GM12878 (cell line): ENCODE data around the gene RENBP.

Source experiments
- BHLHE40 ChIP-seq, 2 experiments: fragments of 450-650 bp in 1 of 2; IDR thresholded peaks; 2 replicates each; pipeline ENCODE4 v1.6.1; 2011 to 2017; ENCODE audit warnings: low read depth in 2 of 2, borderline replicate concordance in 1 of 2, improper control_type of control experiment in 1 of 2, low read length in 1 of 2, mild to moderate bottlenecking in 1 of 2
- CTCF ChIP-seq, 3 experiments: IDR thresholded peaks in 2 of 3; conservative IDR thresholded peaks in 1 of 3; 2 replicates each; pipeline ENCODE4 v1.5.1; 2011; ENCODE audit warnings: low read depth in 3 of 3, low read length in 3 of 3, mild to moderate bottlenecking in 3 of 3, control low read depth in 2 of 3, moderate library complexity in 2 of 3, inconsistent platforms in 1 of 3, mixed read lengths in 1 of 3; ENCODE audit not compliant: control insufficient read depth in 2 of 3, insufficient read depth in 1 of 3; ENCODE audit errors: extremely low read depth in 1 of 3
- EP300 ChIP-seq, 2 experiments: fragments of 150-350 bp in 1 of 2; IDR thresholded peaks; 2 replicates each; pipeline ENCODE4 v1.6.1; 2011 to 2012; ENCODE audit warnings: low read depth in 2 of 2, low read length in 2 of 2, borderline replicate concordance in 1 of 2, improper control_type of control experiment in 1 of 2, inconsistent platforms in 1 of 2; ENCODE audit not compliant: control insufficient read depth in 1 of 2
- NRF1 ChIP-seq: conservative IDR thresholded peaks from 2 replicates; pipeline ENCODE4 v1.6.1; 2011; ENCODE audit warnings: mild to moderate bottlenecking, low read depth, low read length, improper control_type of control experiment
- POLR2A ChIP-seq: IDR thresholded peaks from 2 replicates; pipeline ENCODE4 v1.6.1; 2011; ENCODE audit warnings: low read depth, mild to moderate bottlenecking, low read length

GRCh38 chrX:153887385-153887784 lies 57.1 kb downstream of the RENBP start:
- TF ChIP-seq POLR2A, result no peak
- TF ChIP-seq BHLHE40 (IDR thresholded peaks at IDR 0.05; ENCODE audit: borderline replicate concordance in 1 of 2, low read depth in 2 of 2, low read length in 1 of 2), result no peak
- no peak for TF ChIP-seq NRF1
- no peak for TF ChIP-seq EP300 (IDR thresholded peaks at IDR 0.05; ENCODE audit: borderline replicate concordance in 1 of 2, control insufficient read depth in 1 of 2, low read depth in 2 of 2, low read length in 2 of 2)
- TF ChIP-seq CTCF (IDR thresholded peaks at IDR 0.05 in 2 of 3, conservative IDR thresholded peaks at IDR 0.05 in 1 of 3; ENCODE audit: control insufficient read depth in 2 of 3, extremely low read depth in 1 of 3, insufficient read depth in 1 of 3, low read depth in 3 of 3, low read length in 3 of 3), result no peak
